ENCODE data around the gene BTBD7. TPM values are rescaled to one million over a fixed set of nuclear protein-coding genes. Genes with fewer than 3 reads are reported as not detected.

Gene BTBD7
- total and polyA plus RNA-seq, 4 donors: 7.8 to 47.7 (median 19.4) TPM

- H3K4me1 ChIP-seq (ENCODE audit: control insufficient read depth in 5 of 5, insufficient read depth in 5 of 5, low read length in 5 of 5): peaks cover 0 to 5% (median 2%) of the 10 kb centered on the region in 5 donors
- no peak overlapping the region for H3K4me3 ChIP-seq
- no peak overlapping the region for H3K9ac ChIP-seq (ENCODE audit: insufficient read depth in 1 of 2, low read length in 2 of 2)
- ATAC-seq (ENCODE audit: insufficient read depth, low FRiP score) (no peak), DNase-seq (no peak)
- no peak overlapping the region for H3K27ac ChIP-seq (ENCODE audit: low read depth in 1 of 2, low read length in 1 of 2)
- no peaks in the 10 kb centered on the region for H3K9me3 ChIP-seq (ENCODE audit: control insufficient read depth in 4 of 4, insufficient read depth in 3 of 4, low read length in 3 of 4)
- TF ChIP-seq CTCF (IDR thresholded peaks at IDR 0.05; ENCODE audit: control extremely low read depth, extremely low read depth): no peak
- H3K27me3 ChIP-seq (ENCODE audit: control insufficient read depth in 3 of 3, insufficient read depth in 3 of 3, low read length in 2 of 3): no peaks in the 10 kb centered on the region
- no peaks in the 10 kb centered on the region for H3K36me3 ChIP-seq (ENCODE audit: control insufficient read depth in 4 of 4, insufficient read depth in 4 of 4, low read length in 4 of 4)
- 82 to 85% methylated on average over 2 of the region's 2 CpGs for WGBS, 2 donors
Observed at GRCh38 chr14:93309427-93309966, 23.3 kb downstream of the BTBD7 start.

- Histone ChIP-seq H3K9me3 (ENCODE audit: control insufficient read depth in 4 of 4, insufficient read depth in 3 of 4, low read length in 3 of 4) (no peaks in the 10 kb centered on the region), H3K4me3 (no peak overlapping the region), H3K4me1 (ENCODE audit: control insufficient read depth in 5 of 5, insufficient read depth in 5 of 5, low read length in 5 of 5) (peaks cover 0 to 7% (median 3%) of the 10 kb centered on the region in 5 donors), H3K9ac (ENCODE audit: insufficient read depth in 1 of 2, low read length in 2 of 2) (no peak overlapping the region), H3K27me3 (ENCODE audit: control insufficient read depth in 3 of 3, insufficient read depth in 3 of 3, low read length in 2 of 3) (no peaks in the 10 kb centered on the region), H3K36me3 (ENCODE audit: control insufficient read depth in 4 of 4, insufficient read depth in 4 of 4, low read length in 4 of 4) (no peaks in the 10 kb centered on the region), H3K27ac (ENCODE audit: low read depth in 1 of 2, low read length in 1 of 2) (no peak overlapping the region)
- WGBS, 2 donors: 82 to 91% methylated on average over 2 of the region's 2 CpGs
- no peak for TF ChIP-seq CTCF (IDR thresholded peaks at IDR 0.05; ENCODE audit: control extremely low read depth, extremely low read depth)
- ATAC-seq (ENCODE audit: insufficient read depth, low FRiP score) (no peak), DNase-seq (no peak)
Observed at GRCh38 chr14:93308686-93309345, 24.0 kb downstream of the BTBD7 start.

GRCh38 chr14:93306812-93307211 lies 26.0 kb downstream of the BTBD7 start:
- Histone ChIP-seq H3K9me3 (ENCODE audit: control insufficient read depth in 4 of 4, insufficient read depth in 3 of 4, low read length in 3 of 4) (no peaks in the 10 kb centered on the region), H3K27ac (ENCODE audit: low read depth in 1 of 2, low read length in 1 of 2) (no peak overlapping the region), H3K9ac (ENCODE audit: insufficient read depth in 1 of 2, low read length in 2 of 2) (no peak overlapping the region), H3K4me3 (no peak overlapping the region), H3K36me3 (ENCODE audit: control insufficient read depth in 4 of 4, insufficient read depth in 4 of 4, low read length in 4 of 4) (peaks cover 0 to 2% (median 0%) of the 10 kb centered on the region in 4 donors), H3K27me3 (ENCODE audit: control insufficient read depth in 3 of 3, insufficient read depth in 3 of 3, low read length in 2 of 3) (no peaks in the 10 kb centered on the region), H3K4me1 (ENCODE audit: control insufficient read depth in 5 of 5, insufficient read depth in 5 of 5, low read length in 5 of 5) (peaks cover 0 to 13% (median 0%) of the 10 kb centered on the region in 5 donors)
- no peak for ATAC-seq (ENCODE audit: insufficient read depth, low FRiP score)
- no peak for TF ChIP-seq CTCF (IDR thresholded peaks at IDR 0.05; ENCODE audit: control extremely low read depth, extremely low read depth)
- no peak for DNase-seq

Measured in lung (tissue), 12 donors.